H1 (cell line): ENCODE results near the gene BMI1. TPM values are rescaled to one million over a fixed set of nuclear protein-coding genes. Genes with fewer than 3 reads are reported as not detected.

ENCODE experiments used
- CTCF ChIA-PET: fragments of 300-600 bp; sonication (Branson Sonifier 250); formaldehyde crosslinking; loops from one replicate; lab custom pipeline; 2021; ENCODE audit not compliant: partially characterized antibody; lab: Charles Lee
- POLR2A ChIA-PET: fragments of 300-600 bp; sonication (Branson Sonifier 250); formaldehyde crosslinking; loops from one replicate; lab custom pipeline; 2021; ENCODE audit warnings: inconsistent platforms; ENCODE audit not compliant: partially characterized antibody; lab: Charles Lee
- DNase-seq, 2 experiments: peaks; one replicate each; pipeline versions ENCODE4 v3.0.0 to v3.0.0-alpha.2; 2010 to 2022; ENCODE audit warnings: low spot score in 2 of 2, low read depth in 1 of 2, mixed read lengths in 1 of 2
- FAIRE-seq: peaks from 2 replicates; lab custom pipeline; 2011; peaks lifted over from hg19 to GRCh38; lab: Jason Lieb, UNC
- H2AFZ ChIP-seq: 2 replicates; pipeline ENCODE4 v1.8.1; 2012; ENCODE audit warnings: low read length, inconsistent platforms
- H2AK5ac ChIP-seq: 2 replicates; pipeline ENCODE4 v1.6.1; 2013; ENCODE audit warnings: low read depth, low read length
- H2BK120ac ChIP-seq: replicated peaks from 2 replicates; pipeline ENCODE3; 2013; ENCODE audit warnings: low read depth, low read length, inconsistent platforms
- H2BK12ac ChIP-seq: 2 replicates; pipeline ENCODE4 v1.6.1; 2013; ENCODE audit warnings: low read depth, low read length
- H2BK15ac ChIP-seq: 2 replicates; pipeline ENCODE4 v1.6.1; 2013; ENCODE audit warnings: low read length
- H2BK20ac ChIP-seq: 2 replicates; pipeline ENCODE4 v1.6.1; 2013; ENCODE audit warnings: low read length
- H2BK5ac ChIP-seq: 2 replicates; pipeline ENCODE4 v1.6.1; 2013; ENCODE audit warnings: low read depth, low read length
- H3K14ac ChIP-seq: 2 replicates; pipeline ENCODE4 v1.6.1; 2013; ENCODE audit warnings: inconsistent platforms; ENCODE audit not compliant: insufficient read length
- H3K18ac ChIP-seq: 2 replicates; pipeline ENCODE4 v1.6.1; 2013; ENCODE audit warnings: low read length; ENCODE audit errors: extremely low read depth
- H3K23ac ChIP-seq: 2 replicates; pipeline ENCODE4 v1.6.1; 2013; ENCODE audit warnings: inconsistent platforms; ENCODE audit not compliant: insufficient read length
- H3K23me2 ChIP-seq: 2 replicates; pipeline ENCODE4 v1.6.1; 2013; ENCODE audit warnings: low read depth, low read length
- H3K27ac ChIP-seq: 2 replicates; pipeline ENCODE4 v1.6.1; 2011; ENCODE audit warnings: low read depth, low read length, inconsistent platforms
- H3K27me3 ChIP-seq, 4 experiments: replicated peaks in 1 of 4; 1 replicate in 1 of 4; 2 replicates in 3 of 4; pipeline versions ENCODE4 v1.6.1 to v1.8.1; 2011 to 2013; ENCODE audit warnings: low read length in 3 of 4, mild to moderate bottlenecking in 3 of 4, inconsistent platforms in 2 of 4, mixed read lengths in 2 of 4, moderate library complexity in 1 of 4; ENCODE audit not compliant: control insufficient read depth in 3 of 4, insufficient read depth in 3 of 4; ENCODE audit errors: extremely low read depth in 1 of 4
- H3K36me3 ChIP-seq, 4 experiments: 2 replicates each; pipeline versions ENCODE4 v1.6.1 to v1.8.1; 2011 to 2013; ENCODE audit warnings: mild to moderate bottlenecking in 4 of 4, low read length in 3 of 4, moderate library complexity in 2 of 4, control low read depth in 1 of 4, inconsistent platforms in 1 of 4; ENCODE audit not compliant: insufficient read depth in 4 of 4, control insufficient read depth in 2 of 4
- H3K4ac ChIP-seq: replicated peaks from 2 replicates; pipeline ENCODE3; 2013; ENCODE audit warnings: low read length, low read depth, mixed read lengths, inconsistent platforms; ENCODE audit not compliant: insufficient read length
- H3K4me1 ChIP-seq, 4 experiments: replicated peaks in 1 of 4; 1 replicate in 1 of 4; 2 replicates in 3 of 4; pipeline versions ENCODE4 v1.6.1 to v1.8.1; 2011 to 2013; ENCODE audit warnings: low read length in 3 of 4, inconsistent platforms in 2 of 4, mixed read lengths in 1 of 4; ENCODE audit not compliant: insufficient read depth in 4 of 4, control insufficient read depth in 3 of 4
- H3K4me2 ChIP-seq, 2 experiments: 2 replicates each; pipeline versions ENCODE4 v1.6.1 to v1.8.1; 2011 to 2013; ENCODE audit warnings: low read depth in 2 of 2, low read length in 2 of 2, control low read depth in 1 of 2, inconsistent platforms in 1 of 2, mild to moderate bottlenecking in 1 of 2; ENCODE audit not compliant: insufficient read depth in 1 of 2
- H3K4me3 ChIP-seq, 4 experiments: fragments of 200-600, 300-600 bp in 1 of 4; sonication (generic), shearing (Covaris generic), sonication (Bioruptor Twin) in 1 of 4; 2 replicates each; pipeline versions ENCODE4 v1.5.1 to v1.8.1; 2011 to 2016; ENCODE audit warnings: low read length in 4 of 4, low read depth in 3 of 4, control low read depth in 2 of 4, inconsistent platforms in 2 of 4, mild to moderate bottlenecking in 2 of 4, mixed read lengths in 1 of 4, moderate library complexity in 1 of 4; ENCODE audit not compliant: insufficient read depth in 2 of 4; ENCODE audit errors: extremely low read depth in 1 of 4
- H3K56ac ChIP-seq: replicated peaks from 2 replicates; pipeline ENCODE3; 2013; ENCODE audit warnings: low read depth, mild to moderate bottlenecking, mixed read lengths, low read length, inconsistent platforms; ENCODE audit not compliant: insufficient read length
- H3K79me1 ChIP-seq: 2 replicates; pipeline ENCODE4 v1.6.1; 2013; ENCODE audit warnings: low read depth, low read length, control low read depth
- H3K79me2 ChIP-seq, 2 experiments: 2 replicates each; pipeline versions ENCODE4 v1.6.1 to v1.8.1; 2012 to 2013; ENCODE audit warnings: low read length in 2 of 2, mild to moderate bottlenecking in 2 of 2, inconsistent platforms in 1 of 2; ENCODE audit not compliant: insufficient read depth in 2 of 2, control insufficient read depth in 1 of 2
- H3K9ac ChIP-seq, 4 experiments: replicated peaks in 1 of 4; 1 replicate in 1 of 4; 2 replicates in 3 of 4; pipeline versions ENCODE4 v1.6.1 to v1.8.1; 2011 to 2013; ENCODE audit warnings: low read depth in 3 of 4, low read length in 3 of 4, control low read depth in 2 of 4, mild to moderate bottlenecking in 2 of 4, moderate library complexity in 2 of 4, inconsistent platforms in 1 of 4; ENCODE audit errors: extremely low read depth in 1 of 4
- H3K9me3 ChIP-seq, 2 experiments: 2 replicates each; pipeline versions ENCODE4 v1.6.1 to v1.8.1; 2012 to 2013; ENCODE audit warnings: mild to moderate bottlenecking in 2 of 2, moderate library complexity in 2 of 2, control low read depth in 1 of 2, inconsistent platforms in 1 of 2, low read depth in 1 of 2, low read length in 1 of 2, mixed read lengths in 1 of 2; ENCODE audit not compliant: insufficient read depth in 2 of 2
- H4K20me1 ChIP-seq, 2 experiments: replicated peaks in 1 of 2; 2 replicates each; pipeline versions ENCODE3 to v1.8.1; 2011 to 2013; ENCODE audit warnings: inconsistent platforms in 2 of 2, low read length in 2 of 2, mild to moderate bottlenecking in 1 of 2; ENCODE audit not compliant: insufficient read depth in 2 of 2, control insufficient read depth in 1 of 2
- H4K5ac ChIP-seq: 2 replicates; pipeline ENCODE4 v1.6.1; 2013; ENCODE audit warnings: low read length, low read depth, mixed read lengths, inconsistent platforms; ENCODE audit not compliant: insufficient read length
- H4K8ac ChIP-seq: 2 replicates; pipeline ENCODE4 v1.8.0; 2013; ENCODE audit warnings: mild to moderate bottlenecking, moderate library complexity, low read length, inconsistent platforms; ENCODE audit not compliant: insufficient read depth; ENCODE audit errors: extremely low read depth
- H4K91ac ChIP-seq: replicated peaks from 2 replicates; pipeline ENCODE3; 2013; ENCODE audit warnings: low read length, mixed read lengths, inconsistent platforms; ENCODE audit not compliant: insufficient read length
- BACH1 ChIP-seq: IDR thresholded peaks from 2 replicates; pipeline ENCODE4 v1.6.1; 2012; ENCODE audit warnings: low read length, improper control_type of control experiment
- CTCF ChIP-seq, 3 experiments: IDR thresholded peaks; 1 replicate in 2 of 3; 2 replicates in 1 of 3; pipeline versions ENCODE4 v1.5.1 to v1.6.1; 2011; ENCODE audit warnings: low read length in 3 of 3, mild to moderate bottlenecking in 3 of 3, inconsistent platforms in 2 of 3, low read depth in 1 of 3, moderate library complexity in 1 of 3; ENCODE audit not compliant: insufficient read depth in 1 of 3; ENCODE audit errors: control extremely low read depth in 1 of 3
- MAX ChIP-seq: IDR thresholded peaks from 2 replicates; pipeline ENCODE4 v1.6.1; 2012; ENCODE audit warnings: inconsistent platforms
- NRF1 ChIP-seq: IDR thresholded peaks from 2 replicates; pipeline ENCODE4 v1.6.1; 2011; ENCODE audit warnings: mild to moderate bottlenecking, low read depth, low read length, improper control_type of control experiment
- POLR2A ChIP-seq, 2 experiments: IDR thresholded peaks; 1 replicate in 1 of 2; 2 replicates in 1 of 2; pipeline ENCODE4 v1.6.1; 2011; ENCODE audit warnings: low read depth in 2 of 2, low read length in 2 of 2, mild to moderate bottlenecking in 2 of 2; ENCODE audit errors: control extremely low read depth in 1 of 2
- SIRT6 ChIP-seq: IDR thresholded peaks from one replicate; pipeline ENCODE4 v1.7.1; 2012; ENCODE audit warnings: low read length, inconsistent platforms
- SUZ12 ChIP-seq: fragments of 200-600 bp; sonication (generic); IDR thresholded peaks from 2 replicates; pipeline ENCODE4 v1.6.1; 2012; ENCODE audit warnings: mild to moderate bottlenecking, inconsistent platforms, low read length, moderate library complexity, mixed read lengths
- polyA plus RNA-seq, 7 experiments: library from polyadenylated mRNA; depleted of rRNA in 3 of 7; stranded (reverse) in 5 of 7; unstranded in 2 of 7; fragments of >200 nt in 5 of 7; fragments of 200-250 nt in 2 of 7; gene quantifications; 1 replicate in 5 of 7; 2 replicates in 1 of 7; 4 replicates in 1 of 7; pipeline versions ENCODE4 v1.2.1 to v1.2.3, GENCODE V29; 2011 to 2013; ENCODE audit warnings: missing spikeins in 2 of 7, mixed read lengths in 2 of 7
- total RNA-seq: library from RNA; stranded (reverse); fragmentation: NEBNext Ultra II Directional; extraction: Animal tissue kit (Norgen Biotek cat#: 25700); gene quantifications from 2 replicates; pipeline ENCODE4 v1.2.1, GENCODE V29; 2021

The BMI1 gene
- total and polyA plus RNA-seq, 2 of the 8 experiments (the other 6 are each of a cell fraction or from before 2014, with no cell fraction given): 2.8 to 10.7 TPM

- Histone ChIP-seq H2BK12ac (no peak overlapping the region), H2AK5ac (no peak overlapping the region), H2BK15ac (no peak overlapping the region), H3K18ac (no peak overlapping the region), H3K79me2 (no peaks in the 10 kb centered on the region), H3K27me3 (peaks cover 7 to 25% (median 16%) of the 10 kb centered on the region in 4 experiments), H3K56ac (no peak overlapping the region), H2BK120ac (no peak overlapping the region), H4K91ac (no peak overlapping the region), H3K9ac (no peak overlapping the region), H3K4me2 (no peak overlapping the region), H3K4me1 (no peaks in the 10 kb centered on the region; a peak in 1 of 7 replicates), H4K8ac (no peak overlapping the region), H4K20me1 (no peaks in the 10 kb centered on the region), H3K36me3 (no peaks in the 10 kb centered on the region), H3K23me2 (peaks cover 4% of the 10 kb centered on the region), H3K4ac (no peak overlapping the region), H3K9me3 (no peaks in the 10 kb centered on the region), H2BK5ac (no peak overlapping the region), H4K5ac (no peak overlapping the region), H2AFZ (no peak overlapping the region), H3K79me1 (no peaks in the 10 kb centered on the region), H3K14ac (no peak overlapping the region), H3K4me3 (no peak overlapping the region), H2BK20ac (no peak overlapping the region), H3K27ac (no peak overlapping the region), H3K23ac (no peak overlapping the region)
- POLR2A ChIA-PET: no interaction called here
- TF ChIP-seq SIRT6: no peak
- TF ChIP-seq NRF1: no peak
- TF ChIP-seq CTCF (IDR thresholded peaks at IDR 0.05; ENCODE audit: control extremely low read depth in 1 of 3, insufficient read depth in 1 of 3, low read depth in 1 of 3, low read length in 3 of 3): no peak
- no peak for TF ChIP-seq MAX
- TF ChIP-seq SUZ12: no peak
- no peak for TF ChIP-seq POLR2A (IDR thresholded peaks at IDR 0.05; ENCODE audit: control extremely low read depth in 1 of 2, low read depth in 2 of 2, low read length in 2 of 2)
- no peak for TF ChIP-seq BACH1
- DNase-seq (no peak), FAIRE-seq (no peak)
- CTCF ChIA-PET: no interaction called here
Observed at GRCh38 chr10:22310928-22311327, 10.0 kb upstream of the BMI1 start.
